Kidney glomerular epithelial cell (primary cell): Measurements from ENCODE around the gene OR52I2.

Experiments
- DNase-seq: peaks from one replicate; lab custom pipeline; 2025; lab: John Stamatoyannopoulos, UW

Gene OR52I2

DNA sequence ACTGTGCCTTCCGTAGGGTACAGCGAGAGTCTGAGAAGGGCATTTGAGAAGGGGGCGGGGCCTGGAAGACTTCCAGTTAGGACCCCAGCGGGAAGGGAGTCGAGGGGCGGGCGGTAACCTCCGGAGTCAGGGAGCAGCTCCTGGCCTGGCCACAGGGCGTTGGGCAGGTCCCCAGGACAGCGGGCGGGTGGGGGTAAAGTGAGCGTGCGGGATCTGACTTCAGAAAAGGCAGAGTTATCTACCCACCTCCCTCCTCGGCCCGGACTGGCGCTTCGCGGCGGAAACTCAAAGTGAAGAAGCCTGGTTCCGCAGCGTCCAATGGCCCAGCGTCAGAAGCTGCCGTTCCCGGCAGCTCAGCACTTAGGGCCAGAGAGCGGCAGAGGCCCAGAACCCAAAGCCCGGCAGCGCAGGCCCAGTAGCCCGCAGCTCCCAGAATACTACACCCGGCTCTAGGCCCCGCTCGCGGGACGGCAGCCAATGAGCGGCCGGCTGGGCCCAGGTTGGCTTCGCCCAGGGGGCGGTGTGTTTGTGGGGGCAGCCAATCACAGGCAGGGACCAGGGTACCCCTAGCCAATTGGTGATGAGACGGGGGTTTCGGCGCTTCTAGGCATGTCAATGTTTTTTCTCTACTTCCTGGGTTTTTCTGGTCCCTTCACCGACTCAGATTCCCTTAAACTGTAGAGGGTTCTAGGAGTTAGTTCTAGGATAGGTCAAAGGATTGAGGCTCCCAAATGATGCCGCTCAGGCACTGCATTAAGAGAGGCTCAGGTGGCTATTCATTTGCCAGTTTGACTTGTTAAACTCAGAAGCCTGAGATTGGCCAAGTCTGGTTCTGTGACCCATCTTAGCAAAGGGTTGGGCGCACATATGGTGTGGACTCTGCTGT lies 26.5 kb downstream of the OR52I2 start, which contains the start of gene TRIM68:
TRIM68 (minus strand) TSS at position 451 of the 886 bp plus-strand sequence. CDS start 2,727 bp downstream, outside the sequence.
- peak; percentile 92 for DNase-seq

DNA sequence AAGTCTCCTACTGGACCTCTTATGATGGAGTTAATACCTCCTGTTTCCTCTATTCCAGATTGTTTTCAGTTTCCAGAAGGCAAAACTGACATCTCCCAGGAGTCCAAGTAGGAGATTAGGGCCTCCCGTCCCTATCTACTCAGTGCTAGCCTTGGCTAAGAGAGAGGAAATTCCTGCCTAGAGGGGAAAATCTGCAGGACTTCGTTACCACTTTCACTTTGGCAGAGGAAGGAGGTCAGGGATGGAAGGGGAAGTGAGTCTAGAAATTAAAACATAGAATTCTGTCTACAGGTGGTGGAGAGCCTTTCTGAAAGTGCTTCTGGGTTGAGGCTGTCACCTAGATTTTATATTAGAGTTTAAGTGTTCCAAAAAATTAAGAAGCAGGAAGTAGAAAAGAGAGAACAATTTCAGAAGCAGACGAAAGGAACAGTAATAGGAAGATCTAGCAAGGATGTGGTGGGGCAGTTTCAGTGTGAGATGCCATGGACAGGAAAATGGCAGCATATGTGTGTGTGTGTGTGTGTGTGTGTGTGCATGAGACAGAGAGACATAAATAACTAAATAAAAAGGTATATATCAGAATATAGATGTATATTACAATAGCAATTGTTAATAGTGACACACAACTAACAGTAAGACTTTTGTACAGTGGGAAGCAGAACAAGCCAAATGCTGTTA lies 28.9 kb downstream of the OR52I2 start:
- no peak for DNase-seq

DNA sequence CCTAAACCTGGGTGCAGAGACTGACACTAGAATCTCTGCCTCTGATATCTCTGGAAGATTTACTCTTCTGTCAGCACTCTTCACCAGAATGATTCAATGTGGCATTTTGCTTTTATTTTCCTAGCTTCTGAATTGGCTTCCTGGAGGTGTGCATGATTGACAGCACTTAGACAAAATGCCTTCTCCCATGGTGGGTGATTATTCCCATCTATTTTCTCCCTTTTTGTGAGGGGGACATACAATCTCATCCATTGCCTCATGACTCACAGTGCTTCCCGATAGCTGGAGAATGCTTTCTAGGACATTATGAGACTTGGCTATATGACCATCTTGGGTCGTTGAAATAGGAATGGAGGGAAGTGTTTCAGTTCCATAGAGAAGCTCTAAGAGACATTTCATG lies 30.4 kb downstream of the OR52I2 start:
- DNase-seq, result no peak

GRCh38 chr11:4615856-4616444 lies 34.4 kb downstream of the OR52I2 start:
- no peak for DNase-seq

DNA sequence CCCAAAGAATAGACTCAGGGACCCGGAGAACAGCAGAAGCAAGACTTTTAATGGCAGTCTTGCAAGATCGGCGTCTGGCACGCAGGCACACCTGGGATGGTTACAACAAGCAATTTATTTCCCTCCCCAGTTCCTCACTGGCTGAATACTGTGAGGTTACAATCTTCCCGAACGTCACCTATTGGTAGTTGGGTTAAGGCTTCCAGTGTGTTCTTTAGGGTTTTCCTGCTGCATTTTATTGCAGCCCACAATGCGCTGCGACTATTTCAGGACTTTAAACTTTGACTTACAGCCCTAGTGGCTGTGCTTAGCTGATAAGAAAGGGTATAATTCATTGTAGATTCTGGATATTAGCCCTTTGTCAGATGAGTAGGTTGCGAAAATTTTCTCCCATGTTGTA lies 38.0 kb downstream of the OR52I2 start:
- no peak for DNase-seq

- peak; percentile 50 for DNase-seq
These were observed 44.9 kb downstream of the OR52I2 start for GRCh38 chr11:4626207-4627099.

DNA sequence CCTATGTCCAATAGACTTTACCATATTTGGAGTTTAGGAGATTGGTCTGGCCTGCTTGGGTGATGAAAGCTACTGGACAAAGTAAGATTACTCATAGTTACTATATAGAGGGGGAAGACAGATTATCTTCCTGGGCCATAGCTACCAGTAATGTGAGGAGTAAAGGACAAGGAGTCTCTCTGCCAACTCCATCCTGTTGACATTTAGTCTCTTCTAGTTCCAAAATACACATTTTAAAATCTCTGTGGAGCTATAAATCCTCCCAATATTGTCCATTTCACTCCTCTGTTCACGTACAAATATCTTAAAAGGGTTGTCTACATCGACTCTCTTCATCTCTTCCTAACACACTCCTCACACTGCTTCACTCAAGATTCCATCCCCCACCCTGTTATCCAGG lies 54.6 kb downstream of the OR52I2 start:
- no peak for DNase-seq

DNA sequence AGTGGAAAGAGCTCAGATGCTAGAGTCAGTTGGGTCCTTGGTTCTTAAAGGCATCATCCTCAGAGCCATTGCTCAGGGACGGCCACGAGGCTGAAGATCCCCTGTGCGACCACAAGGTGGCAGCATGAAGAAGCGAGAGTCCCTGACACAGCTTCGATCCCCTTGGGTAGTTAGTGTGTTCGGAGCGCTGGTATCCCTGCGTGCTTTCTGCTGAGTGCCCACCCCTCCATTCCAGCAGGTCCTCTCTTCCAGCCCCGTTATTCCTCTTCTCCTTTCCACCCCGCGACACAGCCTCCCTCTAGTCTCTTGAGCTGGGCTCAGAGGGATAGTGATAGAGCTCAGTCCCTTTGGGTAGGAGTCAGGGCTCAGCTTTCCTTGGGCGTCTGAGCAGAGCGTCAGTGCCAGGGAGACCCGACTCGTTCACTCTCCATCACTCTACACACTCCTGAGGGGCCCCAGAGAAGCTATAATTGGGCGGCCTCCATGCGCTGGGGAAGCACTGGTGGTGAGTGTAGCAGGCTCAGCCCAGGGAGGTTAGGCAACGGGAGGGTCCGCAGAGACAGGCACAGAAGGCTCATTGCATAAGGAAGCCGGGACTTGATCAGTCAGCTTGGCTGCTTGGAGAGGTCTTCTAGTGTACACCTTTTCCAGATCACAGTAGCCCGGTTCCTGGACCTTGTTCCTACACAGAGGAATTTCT lies 55.6 kb downstream of the OR52I2 start, which contains the start of gene OR51D1:
OR51D1 (plus strand) TSS at position 516 of the 700 bp plus-strand sequence. CDS start 2,314 bp downstream, outside the sequence.
- peak; percentile 60 for DNase-seq

DNA sequence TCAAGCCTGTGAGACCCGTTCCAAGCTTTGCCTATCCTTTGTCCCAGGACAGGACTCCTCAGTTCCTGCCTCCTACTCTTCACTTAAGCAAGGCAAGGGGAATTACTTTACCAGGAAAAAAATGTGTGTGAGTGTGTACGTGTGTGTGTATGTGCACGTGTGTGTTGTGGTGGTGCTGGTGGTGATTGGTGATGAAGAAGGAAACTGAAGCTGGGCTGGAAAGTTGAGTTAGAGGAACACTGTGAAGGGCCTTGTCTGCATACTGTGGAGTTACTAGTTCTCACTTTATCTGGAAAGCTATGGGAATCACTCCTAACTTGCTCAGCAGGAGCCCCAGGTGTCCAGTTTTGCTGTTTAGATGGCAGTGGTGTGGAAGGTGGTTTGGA lies 56.1 kb downstream of the OR52I2 start:
- no peak for DNase-seq

- DNase-seq, result no peak
These were observed 58.4 kb downstream of the OR52I2 start for GRCh38 chr11:4639931-4640330.

DNA sequence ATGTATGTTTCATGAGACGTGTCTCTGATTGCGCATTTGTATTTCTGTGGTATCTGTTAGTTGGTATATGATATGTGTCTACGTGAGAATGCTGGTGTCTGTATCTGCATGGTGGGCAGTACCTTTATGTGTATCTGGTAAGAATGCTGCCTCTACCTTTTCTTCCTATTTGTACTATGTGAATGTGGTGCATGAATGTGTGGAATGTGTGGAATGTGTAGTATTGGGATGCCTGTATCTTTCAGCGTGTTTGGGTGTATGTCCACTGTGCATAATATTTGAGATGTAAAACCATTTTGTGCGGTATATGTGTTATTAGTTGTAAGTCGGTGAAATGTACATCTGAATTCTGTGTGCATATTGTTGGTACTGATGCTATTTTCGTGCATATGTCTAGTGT lies 60.0 kb downstream of the OR52I2 start:
- no peak for DNase-seq

DNA sequence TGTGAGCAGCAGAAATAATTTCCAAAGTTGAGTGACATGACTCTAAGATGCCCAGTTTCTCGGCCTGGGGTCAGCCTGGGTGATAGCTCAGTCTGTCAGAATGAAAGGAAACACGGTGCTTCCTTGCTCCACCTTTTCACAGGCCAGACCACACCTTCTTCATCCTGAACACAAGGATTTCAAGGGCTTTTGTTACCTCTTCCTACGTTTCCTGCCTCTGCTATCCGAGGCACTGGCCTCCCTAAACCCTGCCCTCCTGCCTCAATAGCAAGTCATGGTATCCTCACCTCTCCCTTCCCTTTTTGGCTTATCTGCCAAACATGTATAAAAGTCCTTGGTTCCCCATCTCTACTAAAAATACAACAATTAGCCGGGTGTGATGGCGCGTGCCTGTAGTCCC lies 60.5 kb downstream of the OR52I2 start:
- DNase-seq, result no peak
